Panc1 (cell line): Measurements from ENCODE around the gene MAP1LC3A. TPM values are rescaled to one million over a fixed set of nuclear protein-coding genes. Genes with fewer than 3 reads are reported as not detected.

ENCODE experiments used
- ATAC-seq: fragments of 200-7000 bp; cut with Tn5 transposase; 2 replicates; pipeline ENCODE4 v1.9.1; 2020; ENCODE audit warnings: mild to moderate bottlenecking, moderate library complexity
- BruUV-seq: library from RNA; stranded (reverse); fragments of 400-500 nt; replicated peaks from 2 replicates; lab custom pipeline; 2021; lab: Mats Ljungman, UMichigan
- CTCF ChIA-PET: fragments of 300-600 bp; sonication (Branson Sonifier 250); formaldehyde crosslinking; loops from one replicate; lab custom pipeline; 2022; ENCODE audit warnings: antibody characterized with exemption; lab: Charles Lee
- POLR2A ChIA-PET: fragments of 300-600 bp; sonication (Branson Sonifier 250); formaldehyde crosslinking; loops from one replicate; lab custom pipeline; 2022; ENCODE audit warnings: antibody characterized with exemption; lab: Charles Lee
- DNase-seq: peaks from one replicate; pipeline ENCODE4 v3.0.0-alpha.2; 2010; ENCODE audit warnings: low read depth, low spot score
- H3K27ac ChIP-seq: 2 replicates; pipeline ENCODE4 v1.5.1; 2011; ENCODE audit warnings: mild to moderate bottlenecking, low read length, inconsistent platforms
- H3K27me3 ChIP-seq: fragments of 200-500 bp; sonication (Bioruptor generic); 2 replicates; pipeline ENCODE4 v1.6.0; 2014; ENCODE audit warnings: low read length, inconsistent platforms; ENCODE audit not compliant: control insufficient read depth, insufficient read depth
- H3K36me3 ChIP-seq: fragments of 200-500 bp; sonication (Bioruptor generic); 2 replicates; pipeline ENCODE4 v1.5.1; 2014; ENCODE audit warnings: inconsistent platforms, mild to moderate bottlenecking, low read length, moderate library complexity; ENCODE audit not compliant: control insufficient read depth, insufficient read depth
- H3K4me1 ChIP-seq: 2 replicates; pipeline ENCODE4 v1.5.1; 2011; ENCODE audit warnings: inconsistent platforms, mild to moderate bottlenecking, low read length, moderate library complexity; ENCODE audit not compliant: control insufficient read depth, insufficient read depth
- H3K4me3 ChIP-seq, 2 experiments: 2 replicates each; pipeline ENCODE4 v1.5.1; 2011 to 2012; ENCODE audit warnings: low read depth in 2 of 2, low read length in 2 of 2, mild to moderate bottlenecking in 2 of 2, inconsistent platforms in 1 of 2, moderate library complexity in 1 of 2
- H3K9me3 ChIP-seq: fragments of 200-500 bp; sonication (Bioruptor generic); 2 replicates; pipeline ENCODE4 v1.5.1; 2014; ENCODE audit warnings: low read depth, mild to moderate bottlenecking, inconsistent platforms, low read length, moderate library complexity; ENCODE audit not compliant: control insufficient read depth, insufficient read depth
- CTCF ChIP-seq: fragments of 450-650 bp; IDR thresholded peaks from 2 replicates; pipeline ENCODE4 v1.5.1; 2017; ENCODE audit warnings: mild to moderate bottlenecking
- POLR2AphosphoS5 ChIP-seq: IDR thresholded peaks from 2 replicates; pipeline ENCODE4 v1.6.1; 2012; ENCODE audit warnings: mild to moderate bottlenecking, low read depth, low read length, moderate library complexity
- REST ChIP-seq, 2 experiments: IDR thresholded peaks; 2 replicates each; pipeline ENCODE4 v1.6.1; 2011 to 2012; ENCODE audit warnings: low read depth in 2 of 2, control low read depth in 1 of 2, low read length in 1 of 2, mild to moderate bottlenecking in 1 of 2, moderate library complexity in 1 of 2; ENCODE audit not compliant: insufficient read depth in 1 of 2
- SIN3A ChIP-seq: IDR thresholded peaks from 2 replicates; pipeline ENCODE4 v1.6.1; 2012; ENCODE audit warnings: low read depth, mild to moderate bottlenecking, low read length, moderate library complexity, borderline replicate concordance; ENCODE audit not compliant: insufficient read depth
- TCF7L2 ChIP-seq: IDR thresholded peaks from 2 replicates; pipeline ENCODE4 v1.6.1; 2011; ENCODE audit warnings: mild to moderate bottlenecking, low read depth, low read length, inconsistent platforms
- in situ Hi-C: cut with HindIII; loops from 2 replicates; pipeline ENCODE4 v1.10.0; 2016; ENCODE audit warnings: low sequenced_read_pairs, low pct_unique_long_range_greater_than_20kb
- intact Hi-C: fragments of 100-400 bp; cut with micrococcal nuclease; formaldehyde crosslinking; loops from one replicate; pipeline ENCODE4 v1.10.0; 2022; ENCODE audit not compliant: unreplicated experiment
- total RNA-seq: library from RNA; stranded (reverse); gene quantifications from one replicate; pipeline ENCODE4 v1.2.1, GENCODE V29; 2021; ENCODE audit not compliant: unreplicated experiment

MAP1LC3A gene
- total RNA-seq, 1 experiment from 2014 or later, result 25.1 TPM

- DNase-seq (no peak), ATAC-seq (no peak)
- Histone ChIP-seq H3K36me3 (no peaks in the 10 kb centered on the region), H3K4me3 (no peak overlapping the region), H3K4me1 (no peaks in the 10 kb centered on the region), H3K27ac (no peak overlapping the region), H3K27me3 (no peaks in the 10 kb centered on the region), H3K9me3 (no peaks in the 10 kb centered on the region)
- CTCF ChIA-PET, result no interaction called here
- POLR2A ChIA-PET, result interaction anchor here (0.6 kb wide), 1 partner anchor 136 kb away, joined by 10 read pairs; no protein-coding TSS in a partner anchor
- TF ChIP-seq POLR2AphosphoS5, result no peak
- no peak for TF ChIP-seq CTCF
- no peak for TF ChIP-seq REST (IDR thresholded peaks at IDR 0.05; ENCODE audit: insufficient read depth in 1 of 2, low read depth in 2 of 2, low read length in 1 of 2)
- TF ChIP-seq TCF7L2, result no peak
- TF ChIP-seq SIN3A, result no peak
- intact Hi-C loops (no loop called here), in situ Hi-C loops (no loop called here)
- no TSS peak for BruUV-seq
Measured at GRCh38 chr20:34549929-34550305, 8.6 kb upstream of the MAP1LC3A start.

GRCh38 chr20:34552569-34552968, 5.9 kb upstream of the MAP1LC3A start:
- ChIA-PET POLR2A (no interaction called here), CTCF (no interaction called here)
- Histone ChIP-seq H3K36me3 (no peaks in the 10 kb centered on the region), H3K4me3 (no peak overlapping the region), H3K9me3 (no peaks in the 10 kb centered on the region), H3K4me1 (no peaks in the 10 kb centered on the region), H3K27ac (no peak overlapping the region), H3K27me3 (no peaks in the 10 kb centered on the region)
- in situ Hi-C loops (no loop called here), intact Hi-C loops (no loop called here)
- no peak for TF ChIP-seq TCF7L2
- ATAC-seq, result no peak
- BruUV-seq, result no TSS peak
- DNase-seq, result no peak

- Histone ChIP-seq H3K9me3 (no peaks in the 10 kb centered on the region), H3K4me3 (no peak overlapping the region), H3K27ac (no peak overlapping the region), H3K4me1 (peaks cover 3% of the 10 kb centered on the region; the same call in 1 of the 2 replicates), H3K27me3 (no peaks in the 10 kb centered on the region), H3K36me3 (no peaks in the 10 kb centered on the region)
- intact Hi-C loops, result no loop called here
- DNase-seq (no peak), ATAC-seq (no peak)
- CTCF ChIA-PET, result no interaction called here
- POLR2A ChIA-PET, result no interaction called here
- TF ChIP-seq POLR2AphosphoS5 (no peak), REST (IDR thresholded peaks at IDR 0.05; ENCODE audit: insufficient read depth in 1 of 2, low read depth in 2 of 2, low read length in 1 of 2) (no peak), SIN3A (no peak), TCF7L2 (no peak), CTCF (no peak)
- in situ Hi-C loops, result no loop called here
- no TSS peak for BruUV-seq
Measured at GRCh38 chr20:34553366-34553867, 5.1 kb upstream of the MAP1LC3A start.
